K562 (cell line): ENCODE data around the gene PSD2. TPM values are rescaled to one million over a fixed set of nuclear protein-coding genes. Genes with fewer than 3 reads are reported as not detected.

ENCODE experiments used
- ATAC-seq: fragments of 200-7000 bp; cut with Tn5 transposase; 3 replicates; pipeline ENCODE4 v1.9.1; 2020; ENCODE audit warnings: moderate library complexity
- BruUV-seq: library from RNA; stranded (reverse); fragments of 400-500 nt; replicated peaks from 2 replicates; lab custom pipeline; 2021; lab: Mats Ljungman, UMichigan
- CTCF ChIA-PET: fragments of 300-600 bp; formaldehyde crosslinking; extraction: SDS; loops from one replicate; lab custom pipeline; 2021; ENCODE audit warnings: low intra/inter-chr PET ratio; lab: Yijun Ruan, JAX
- POLR2A ChIA-PET: fragments of 300-600, 350-650 bp; sonication (Branson Sonifier 250); formaldehyde crosslinking; extraction: SDS; loops from one replicate; lab custom pipeline; 2021; ENCODE audit warnings: antibody characterized with exemption, inconsistent platforms; lab: Yijun Ruan, JAX
- DNase-seq, 4 experiments: peaks; one replicate each; pipeline versions ENCODE4 v3.0.0 to v3.0.0-alpha.2; 2011 to 2018; ENCODE audit warnings: low spot score in 3 of 4, mixed read lengths in 3 of 4; ENCODE audit errors: extremely low read depth in 1 of 4
- FAIRE-seq: peaks from 2 replicates; lab custom pipeline; 2011; peaks lifted over from hg19 to GRCh38; lab: Jason Lieb, UNC
- H2AFZ ChIP-seq: 2 replicates; pipeline ENCODE4 v1.6.0; 2011; ENCODE audit warnings: low read depth, low read length, control low read depth, inconsistent platforms
- H3K27ac ChIP-seq: fragments of 200-600 bp; 3 replicates; pipeline ENCODE4 v1.8.0; 2011; ENCODE audit warnings: low read depth, mild to moderate bottlenecking, control low read depth, inconsistent platforms, low read length, moderate library complexity, mixed read lengths; ENCODE audit errors: extremely low read depth
- H3K27me3 ChIP-seq, 2 experiments: fragments of 300-600 bp in 1 of 2; 2 replicates in 1 of 2; 3 replicates in 1 of 2; pipeline versions ENCODE4 v1.6.0 to v1.8.0; 2011; ENCODE audit warnings: inconsistent platforms in 2 of 2, low read length in 2 of 2, mild to moderate bottlenecking in 1 of 2, mixed read lengths in 1 of 2, moderate library complexity in 1 of 2; ENCODE audit not compliant: control insufficient read depth in 2 of 2, insufficient read depth in 2 of 2
- H3K36me3 ChIP-seq: fragments of 300-600 bp; 3 replicates; pipeline ENCODE4 v1.8.0; 2011; ENCODE audit warnings: mild to moderate bottlenecking, low read length, inconsistent platforms; ENCODE audit not compliant: control insufficient read depth, insufficient read depth
- H3K4me1 ChIP-seq, 2 experiments: fragments of 200-600 bp in 1 of 2; replicated peaks in 1 of 2; 2 replicates in 1 of 2; 3 replicates in 1 of 2; pipeline versions ENCODE4 v1.5.1 to v1.8.0; 2011; ENCODE audit warnings: inconsistent platforms in 2 of 2, low read length in 2 of 2, mild to moderate bottlenecking in 1 of 2, mixed read lengths in 1 of 2, moderate library complexity in 1 of 2; ENCODE audit not compliant: control insufficient read depth in 2 of 2, insufficient read depth in 2 of 2
- H3K4me2 ChIP-seq: 2 replicates; pipeline ENCODE4 v1.6.1; 2011; ENCODE audit warnings: low read length, control low read depth, inconsistent platforms, mixed read lengths; ENCODE audit not compliant: insufficient read depth
- H3K4me3 ChIP-seq: fragments of 200-600 bp; sonication (generic), shearing (Covaris generic); 2 replicates; pipeline ENCODE4 v1.5.1; 2016; ENCODE audit warnings: control low read depth, inconsistent platforms
- H3K79me2 ChIP-seq: fragments of 200-600 bp; 3 replicates; pipeline ENCODE4 v1.8.0; 2011; ENCODE audit warnings: low read length, inconsistent platforms; ENCODE audit not compliant: control insufficient read depth, insufficient read depth
- H3K9ac ChIP-seq, 2 experiments: 2 replicates each; pipeline versions ENCODE4 v1.6.0 to v1.6.1; 2011; ENCODE audit warnings: low read depth in 2 of 2, low read length in 2 of 2, control low read depth in 1 of 2, inconsistent platforms in 1 of 2, mild to moderate bottlenecking in 1 of 2, mixed read lengths in 1 of 2; ENCODE audit not compliant: insufficient read depth in 1 of 2
- H3K9me1 ChIP-seq: one replicate; pipeline ENCODE4 v1.6.0; 2011; ENCODE audit warnings: inconsistent platforms, mild to moderate bottlenecking, low read length, moderate library complexity; ENCODE audit not compliant: control insufficient read depth, insufficient read depth
- H3K9me3 ChIP-seq: replicated peaks from 2 replicates; pipeline ENCODE4 v1.5.1; 2011; ENCODE audit warnings: low read depth, low read length, inconsistent platforms; ENCODE audit not compliant: control insufficient read depth, insufficient read depth
- H4K20me1 ChIP-seq: replicated peaks from 2 replicates; pipeline ENCODE4 v1.6.1; 2011; ENCODE audit warnings: low read length, inconsistent platforms, mixed read lengths; ENCODE audit not compliant: control insufficient read depth, insufficient read depth
- AFF1 ChIP-seq, 2 experiments: fragments of 450-650 bp; IDR thresholded peaks; 2 replicates each; pipeline ENCODE4 v1.6.1; 2018; ENCODE audit warnings: mild to moderate bottlenecking in 2 of 2, low read depth in 1 of 2; ENCODE audit not compliant: partially characterized antibody in 2 of 2
- DIDO1 ChIP-seq: fragments of 450-650 bp; IDR thresholded peaks from 2 replicates; pipeline ENCODE4 v1.6.1; 2016; ENCODE audit warnings: low read depth, missing biosample characterization, missing genetic modification characterization
- EGR1 ChIP-seq: fragments of 450-650 bp; conservative IDR thresholded peaks from 2 replicates; pipeline ENCODE4 v1.6.1; 2017; ENCODE audit warnings: mild to moderate bottlenecking
- FOXJ3 ChIP-seq: sonication (generic); formaldehyde crosslinking; IDR thresholded peaks from 2 replicates; pipeline ENCODE4 v1.4.0; 2020; ENCODE audit warnings: mild to moderate bottlenecking, missing genetic modification reagents
- GATAD2B ChIP-seq: fragments of 450-650 bp; IDR thresholded peaks from 2 replicates; pipeline ENCODE4 v1.6.1; 2017; ENCODE audit warnings: mild to moderate bottlenecking, borderline replicate concordance
- HDAC1 ChIP-seq, 2 experiments: fragments of 450-650 bp; IDR thresholded peaks; 2 replicates each; pipeline ENCODE4 v1.6.1; 2016 to 2017; ENCODE audit warnings: inconsistent platforms in 1 of 2, mild to moderate bottlenecking in 1 of 2, moderate library complexity in 1 of 2
- HDAC3 ChIP-seq: fragments of 450-650 bp; IDR thresholded peaks from 2 replicates; pipeline ENCODE4 v1.6.1; 2018; ENCODE audit warnings: borderline replicate concordance, mild to moderate bottlenecking, moderate library complexity; ENCODE audit not compliant: partially characterized antibody
- SETDB1 ChIP-seq: IDR thresholded peaks from one replicate; pipeline ENCODE4 v1.6.1; 2012; ENCODE audit warnings: low read length, control low read depth, inconsistent platforms
- SIRT6 ChIP-seq: IDR thresholded peaks from one replicate; pipeline ENCODE4 v1.6.1; 2012; ENCODE audit warnings: low read depth, mild to moderate bottlenecking, control low read depth, inconsistent platforms, low read length, moderate library complexity
- SMARCB1 ChIP-seq: IDR thresholded peaks from 2 replicates; pipeline ENCODE4 v1.6.1; 2011; ENCODE audit warnings: improper control_type of control experiment, low read depth; ENCODE audit not compliant: insufficient read length
- ZFP91 ChIP-seq: sonication (generic); formaldehyde crosslinking; IDR thresholded peaks from 2 replicates; pipeline ENCODE4 v1.8.0; 2022; ENCODE audit warnings: mild to moderate bottlenecking, missing genetic modification reagents
- ZNF586 ChIP-seq: fragments of 450-650 bp; formaldehyde crosslinking; conservative IDR thresholded peaks from 2 replicates; pipeline ENCODE4 v1.4.0; 2020; ENCODE audit warnings: mild to moderate bottlenecking, moderate library complexity
- ZNF778 ChIP-seq: fragments of 450-650 bp; formaldehyde crosslinking; IDR thresholded peaks from 2 replicates; pipeline ENCODE4 v1.4.0; 2020; ENCODE audit warnings: mild to moderate bottlenecking, moderate library complexity
- ZNF785 ChIP-seq: fragments of 250-450 bp; sonication (Bioruptor Pico); IDR thresholded peaks from 2 replicates; pipeline ENCODE4 v1.4.0; 2020; ENCODE audit warnings: mild to moderate bottlenecking
- ZNF79 ChIP-seq: fragments of 250-450 bp; sonication (Bioruptor Pico); IDR thresholded peaks from 2 replicates; pipeline ENCODE4 v1.4.0; 2020; ENCODE audit warnings: low read depth, mild to moderate bottlenecking, moderate library complexity
- WGBS: fragments of 100-300 bp; shearing (Covaris generic); methylation state at CpG from one replicate; pipeline ENCODE4 v1.1.6; 2016; ENCODE audit warnings: low coverage, mixed read lengths; ENCODE audit not compliant: insufficient coverage; ENCODE audit errors: missing lambda C conversion rate; 5-methylcytosine and 5-hydroxymethylcytosine counted together
- in situ Hi-C: fragments of 300-500 bp; cut with MboI; formaldehyde crosslinking; loops from 4 replicates; pipeline ENCODE4 v1.15.0; 2018; ENCODE audit warnings: inconsistent platforms, mixed read lengths
- intact Hi-C: fragments of 100-400 bp; cut with micrococcal nuclease; formaldehyde crosslinking; loops from 2 replicates; pipeline ENCODE4 v1.14.2; 2022
- polyA plus RNA-seq, 8 experiments: library from polyadenylated mRNA; depleted of rRNA in 4 of 8; stranded (reverse) in 5 of 8; unstranded in 3 of 8; fragments of >200 nt; fragmentation: Nextera tagmentation in 2 of 8; fragmentation: Illumina TruSeq in 1 of 8; extraction: Ambion mirVana in 2 of 8; extraction: Trizol in 1 of 8; gene quantifications; 2 replicates each; pipeline versions ENCODE4 v1.2.1 to v1.2.3, GENCODE V29; 2011 to 2014; ENCODE audit warnings: inconsistent platforms in 1 of 8, missing spikeins in 1 of 8
- total RNA-seq, 7 experiments: library from RNA; depleted of rRNA in 6 of 7; stranded (reverse); fragments of >200 nt in 6 of 7; fragmentation: Illumina TruSeq in 2 of 7; extraction: Trizol in 2 of 7; gene quantifications; 2 replicates each; pipeline versions ENCODE4 v1.2.1 to v1.2.3, GENCODE V29; 2011 to 2021; ENCODE audit warnings: low replicate concordance in 1 of 7

The PSD2 gene
- total and polyA plus RNA-seq, 9 of the 15 experiments (the other 6 are each of a cell fraction or from before 2014, with no cell fraction given), result 0.01 to 0.09 (median 0.04) TPM; not detected in 4

GRCh38 chr5:139884144-139884543 lies 88.5 kb downstream of the PSD2 start (continued):
- TF ChIP-seq AFF1 (IDR thresholded peaks at IDR 0.05; ENCODE audit: low read depth in 1 of 2, partially characterized antibody in 2 of 2) (no peak), ZNF778 (CRISPR knock-in tag) (no peak), HDAC1 (IDR thresholded peaks at IDR 0.05) (no peak)

- Histone ChIP-seq H3K79me2 (no peaks in the 10 kb centered on the region), H3K9ac (no peak overlapping the region), H2AFZ (no peak overlapping the region), H3K27me3 (peaks cover 4 to 46% of the 10 kb centered on the region in 2 experiments; a peak in 2 of 5 replicates), H3K27ac (no peak overlapping the region), H3K36me3 (no peaks in the 10 kb centered on the region), H3K9me1 (no peaks in the 10 kb centered on the region), H4K20me1 (no peaks in the 10 kb centered on the region), H3K9me3 (no peaks in the 10 kb centered on the region), H3K4me1 (peaks cover 3 to 12% of the 10 kb centered on the region in 2 experiments), H3K4me3 (no peak overlapping the region), H3K4me2 (no peak overlapping the region)
- ATAC-seq (no peak), DNase-seq (no peak), FAIRE-seq (no peak)
- ChIA-PET POLR2A (interaction anchor here (0.8 to 1.4 kb wide), 2 partner anchors 10 to 17 kb away, joined by 3 to 4 read pairs; no protein-coding TSS in a partner anchor), CTCF (no interaction called here)
- BruUV-seq, result no TSS peak
- in situ Hi-C loops (no loop called here), intact Hi-C loops (no loop called here)
- 3% methylated on average over 3 of the region's 3 CpGs for WGBS
- TF ChIP-seq SIRT6 (no peak), ZNF785 (CRISPR knock-in tag) (no peak), EGR1 (no peak), ZNF79 (CRISPR knock-in tag) (no peak), SMARCB1 (no peak), ZFP91 (CRISPR knock-in tag) (no peak), GATAD2B (no peak), DIDO1 (tag) (no peak), ZNF586 (CRISPR knock-in tag) (no peak), FOXJ3 (CRISPR knock-in tag) (no peak), SETDB1 (no peak), HDAC3 (no peak)
These were observed 89.1 kb downstream of the PSD2 start for GRCh38 chr5:139884734-139885133.
